NCI-H82 (cell line): ENCODE data around the gene SH3TC2.

Source experiments
- DNase-seq: peaks from one replicate; lab custom pipeline; 2025; lab: John Stamatoyannopoulos, UW

Gene SH3TC2

DNA sequence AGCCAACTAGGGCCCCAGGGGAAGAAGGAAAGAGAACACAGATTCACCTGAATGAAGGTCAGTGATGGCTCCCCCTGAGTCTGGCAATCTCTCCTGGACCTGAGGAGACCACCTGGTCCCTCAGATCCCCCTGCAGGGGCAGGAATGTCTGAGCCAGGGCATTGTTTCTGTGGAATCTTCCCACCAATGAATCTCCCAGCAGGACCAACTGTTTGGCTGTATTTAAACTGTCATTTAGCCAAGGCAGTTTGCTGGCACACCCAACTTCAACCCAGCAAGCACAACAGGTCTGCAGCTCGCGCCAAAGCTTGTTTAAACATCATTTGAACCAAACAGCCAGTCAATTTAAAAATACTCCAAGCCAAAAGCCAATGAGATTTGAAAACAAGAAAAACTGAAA lies 92.6 kb downstream of the SH3TC2 start:
- DNase-seq, result no peak

DNA sequence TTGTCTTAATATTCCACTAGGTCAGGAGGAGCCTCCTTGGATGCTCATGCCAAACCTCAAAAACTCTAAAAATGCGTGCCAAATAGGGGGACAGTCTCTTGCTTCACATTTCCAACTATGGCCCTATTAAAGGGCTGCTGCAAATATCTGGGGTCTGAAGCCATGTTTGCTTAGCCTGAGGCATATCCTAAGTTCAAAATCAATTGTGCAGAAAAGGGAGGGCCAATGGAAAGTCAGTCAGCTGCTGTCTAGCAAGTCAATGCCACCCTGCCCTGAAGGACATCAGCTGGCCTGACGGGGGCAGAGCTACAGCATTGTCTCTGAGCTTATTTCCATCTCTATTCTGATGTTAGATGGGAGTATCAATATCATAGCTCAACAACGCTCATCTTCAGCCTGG lies 93.6 kb downstream of the SH3TC2 start:
- DNase-seq, result no peak

DNA sequence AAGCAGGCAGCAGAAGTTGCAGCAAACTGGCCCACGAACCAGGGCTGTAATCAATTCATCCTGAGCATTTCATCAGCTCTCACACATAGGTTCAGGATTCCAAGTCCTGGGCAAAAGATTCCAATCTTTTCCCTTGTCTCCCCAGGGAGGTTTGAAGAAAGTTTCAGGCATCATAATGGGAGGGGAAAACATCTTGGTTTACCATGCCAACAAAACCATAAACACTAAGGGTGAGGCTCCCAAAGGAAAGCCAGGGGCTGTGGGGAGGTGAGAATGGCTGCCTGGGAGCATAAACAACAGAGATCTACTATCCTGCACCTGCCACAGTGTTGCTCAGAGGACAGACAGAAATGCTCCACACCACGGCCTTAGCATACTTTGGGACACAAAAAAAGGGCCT lies 94.6 kb downstream of the SH3TC2 start:
- no peak for DNase-seq

DNA sequence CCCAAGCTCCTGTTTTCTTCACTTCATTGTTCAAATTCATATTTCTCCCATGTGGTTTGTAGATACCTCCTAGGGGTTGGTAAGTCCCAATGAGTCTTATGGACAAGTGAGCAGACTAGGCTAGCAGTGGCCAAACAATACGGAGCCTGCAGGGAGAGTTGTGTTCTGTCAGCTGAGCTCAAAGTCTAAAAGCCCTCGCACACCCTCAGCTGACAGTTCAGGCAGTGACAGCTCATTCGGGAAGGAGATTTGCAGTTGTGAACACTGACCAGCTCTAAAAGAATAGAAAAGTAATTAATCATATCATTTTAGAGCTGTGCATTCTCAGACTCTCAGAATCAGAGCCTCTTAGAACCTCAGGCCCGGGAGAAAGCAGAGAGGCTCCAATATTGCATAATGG lies 95.1 kb downstream of the SH3TC2 start:
- no peak for DNase-seq

DNA sequence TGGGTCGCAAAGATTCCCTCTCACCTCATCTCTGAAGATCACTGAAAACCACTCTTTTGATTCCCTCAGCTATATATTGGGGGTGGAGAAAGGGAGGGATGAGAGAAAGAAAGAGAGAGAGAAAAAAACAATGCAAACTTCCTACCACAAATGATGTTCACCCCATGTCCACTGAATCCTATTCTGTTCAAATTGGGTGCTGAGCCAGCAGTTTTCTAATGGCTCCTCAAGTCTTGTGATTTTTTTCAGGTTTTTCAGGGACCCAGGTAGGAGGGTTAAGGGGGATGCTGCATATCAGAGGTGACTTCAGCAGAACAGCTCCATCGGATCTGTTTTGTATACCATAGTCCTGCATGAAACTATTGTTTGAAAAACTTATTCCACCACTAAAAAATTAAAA lies 95.9 kb downstream of the SH3TC2 start:
- no peak for DNase-seq

DNA sequence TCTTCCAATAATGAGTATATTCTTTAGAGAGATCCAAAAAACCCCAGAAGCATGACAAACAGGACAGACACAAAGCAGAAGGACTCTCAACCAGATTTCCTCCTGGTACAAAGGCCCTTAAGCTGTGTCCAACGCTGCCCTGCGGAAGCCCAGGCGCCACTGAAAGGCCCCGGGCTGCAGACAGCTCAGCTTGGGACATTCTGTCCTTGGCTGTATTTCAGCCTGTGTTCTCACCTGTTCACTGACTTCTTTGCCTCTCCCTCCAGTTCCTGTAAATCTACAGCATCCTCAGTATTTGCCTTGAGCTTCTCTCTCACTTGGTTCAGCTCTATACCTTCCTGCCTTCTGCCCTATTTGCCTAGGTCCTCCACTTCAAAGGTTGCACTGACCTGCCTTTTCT lies 96.5 kb downstream of the SH3TC2 start:
- DNase-seq, result no peak

DNA sequence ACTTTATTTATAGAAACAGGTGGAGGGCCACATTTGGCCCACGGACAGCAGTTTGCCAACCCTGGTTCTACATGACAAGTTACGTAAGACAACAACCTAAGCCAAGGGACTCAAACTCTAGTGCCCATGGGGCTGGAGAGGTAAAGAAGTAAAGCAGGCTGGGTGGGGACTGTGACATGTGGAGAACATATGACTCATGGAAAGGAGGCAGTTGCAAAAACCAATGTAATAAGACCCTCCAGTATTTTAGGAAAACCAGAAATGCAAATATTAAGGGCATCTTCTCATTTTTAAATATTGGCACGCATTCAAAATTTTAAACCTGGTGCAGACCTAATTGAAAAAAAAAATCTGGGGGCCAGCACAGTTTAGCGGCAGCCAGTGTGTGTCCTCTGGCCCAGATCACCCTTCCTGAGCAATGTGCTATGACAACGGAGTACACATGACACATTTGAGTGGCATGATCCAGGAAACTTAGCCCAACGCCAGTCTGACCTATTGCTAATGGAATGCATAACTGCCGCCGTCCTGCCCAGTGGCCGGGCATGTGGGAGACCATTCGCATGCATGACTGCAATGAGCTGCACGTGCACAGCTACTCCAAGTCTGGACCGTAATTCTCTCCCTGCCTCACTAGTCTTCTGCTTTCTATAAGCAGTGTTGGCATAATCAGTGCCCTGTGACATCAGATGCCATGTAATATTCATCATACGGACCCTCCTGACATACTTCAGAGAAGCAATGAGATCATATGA lies 97.2 kb downstream of the SH3TC2 start:
- DNase-seq, result no peak

DNA sequence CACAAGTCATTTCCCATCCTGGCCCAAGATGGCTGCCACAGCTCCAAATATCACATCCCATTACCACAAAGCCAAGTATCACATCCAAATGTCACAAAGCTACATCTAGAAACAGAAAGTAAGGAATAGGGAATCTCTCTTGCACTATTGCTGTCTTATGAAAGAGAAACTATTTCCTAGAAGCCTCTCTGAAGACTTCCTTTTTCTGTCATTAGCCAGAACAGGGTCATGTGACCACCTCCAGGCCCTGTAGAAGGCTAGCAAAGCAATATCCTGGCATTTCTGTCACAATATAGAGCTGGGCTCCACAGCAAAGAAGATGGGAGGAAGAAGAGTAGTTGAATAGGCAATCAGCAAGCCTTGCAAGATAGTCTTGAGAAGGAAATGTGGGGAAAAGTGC lies 99.2 kb downstream of the SH3TC2 start:
- DNase-seq, result no peak

DNA sequence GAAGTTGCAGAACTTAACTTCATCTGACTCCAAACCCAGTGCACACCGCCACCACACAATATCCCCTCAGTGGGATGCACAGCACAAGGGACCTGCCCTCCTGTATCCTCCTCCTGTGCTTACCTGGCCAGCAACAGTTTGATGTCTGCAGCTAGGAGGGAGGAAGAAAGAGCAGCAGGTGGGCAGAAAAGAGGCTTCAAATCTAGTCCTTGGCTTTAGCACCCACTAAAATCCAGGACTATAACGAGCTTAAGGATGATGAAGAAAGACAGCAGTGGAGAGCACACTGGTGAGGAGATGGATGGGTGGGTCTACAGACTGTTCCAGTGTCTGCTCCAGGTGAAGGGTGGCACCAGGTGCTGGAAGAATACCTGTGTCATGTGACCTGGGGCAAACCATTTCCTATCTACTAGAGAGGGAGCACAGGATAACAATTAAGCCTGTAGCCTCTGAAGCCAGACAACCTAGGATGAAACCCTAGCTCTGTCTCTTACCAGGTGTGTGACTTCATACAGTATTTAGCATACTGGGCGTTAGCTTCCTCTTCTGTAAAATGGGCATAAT lies 100.0 kb downstream of the SH3TC2 start:
- DNase-seq, result no peak

DNA sequence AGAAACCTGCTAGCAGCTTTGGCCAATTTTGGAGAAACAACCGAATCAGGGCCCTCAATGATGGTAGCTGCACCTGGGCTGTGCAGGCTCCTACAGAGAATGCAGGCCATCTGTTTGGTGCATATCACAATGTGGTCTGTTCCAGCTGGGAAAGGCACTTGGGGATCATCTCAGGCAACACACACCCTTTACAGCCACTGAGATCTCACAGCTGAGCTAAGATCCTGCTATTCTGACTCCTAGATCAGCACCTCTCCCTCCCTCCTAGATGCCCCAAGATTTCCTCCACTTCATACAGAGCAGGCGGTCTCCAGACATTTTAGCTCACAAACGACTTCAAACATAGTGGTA lies 100.7 kb downstream of the SH3TC2 start:
- no peak for DNase-seq

DNA sequence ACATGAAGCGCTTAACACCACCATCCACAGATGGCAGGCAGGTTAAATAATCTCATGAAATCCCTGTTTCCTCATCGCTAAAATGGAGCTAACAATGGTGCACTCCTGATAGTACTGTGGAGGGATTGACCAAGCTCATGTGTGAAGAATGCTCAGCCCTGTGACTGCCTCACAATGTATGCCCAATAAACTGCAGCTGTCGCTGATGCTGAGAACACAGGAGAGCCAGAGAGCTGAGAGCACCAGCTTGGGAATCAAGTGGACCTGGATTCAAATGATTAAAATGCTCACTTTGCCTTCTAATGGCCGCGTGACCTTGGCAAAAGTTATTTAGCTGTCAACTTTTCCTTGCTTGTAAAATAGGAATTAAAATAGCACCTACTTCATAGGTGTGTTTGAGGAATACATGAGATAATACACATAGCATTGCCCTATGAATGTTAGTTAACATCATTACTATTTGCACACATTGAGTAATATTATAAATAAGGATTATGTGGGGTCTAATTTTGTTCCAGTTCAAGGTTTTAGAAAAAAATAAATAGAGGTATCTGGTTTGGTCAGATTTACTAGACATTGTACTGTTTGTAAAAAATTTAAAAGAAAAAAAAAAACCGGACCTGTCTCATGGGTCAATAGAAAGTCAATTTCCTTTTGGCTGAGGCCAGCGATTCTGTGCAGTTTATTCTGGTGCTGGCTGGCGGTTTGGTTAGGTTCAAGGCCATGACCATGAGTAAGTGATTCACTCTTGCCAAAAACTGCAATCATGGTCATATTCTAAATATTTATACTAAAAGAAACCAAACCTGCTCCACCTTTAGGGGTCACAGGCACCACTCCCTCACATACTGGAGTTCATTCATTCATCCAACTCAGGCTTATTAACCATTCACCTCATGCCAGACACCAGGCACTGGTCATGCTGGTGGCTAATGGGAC lies 101.3 kb downstream of the SH3TC2 start:
- DNase-seq, result peak; percentile 48

DNA sequence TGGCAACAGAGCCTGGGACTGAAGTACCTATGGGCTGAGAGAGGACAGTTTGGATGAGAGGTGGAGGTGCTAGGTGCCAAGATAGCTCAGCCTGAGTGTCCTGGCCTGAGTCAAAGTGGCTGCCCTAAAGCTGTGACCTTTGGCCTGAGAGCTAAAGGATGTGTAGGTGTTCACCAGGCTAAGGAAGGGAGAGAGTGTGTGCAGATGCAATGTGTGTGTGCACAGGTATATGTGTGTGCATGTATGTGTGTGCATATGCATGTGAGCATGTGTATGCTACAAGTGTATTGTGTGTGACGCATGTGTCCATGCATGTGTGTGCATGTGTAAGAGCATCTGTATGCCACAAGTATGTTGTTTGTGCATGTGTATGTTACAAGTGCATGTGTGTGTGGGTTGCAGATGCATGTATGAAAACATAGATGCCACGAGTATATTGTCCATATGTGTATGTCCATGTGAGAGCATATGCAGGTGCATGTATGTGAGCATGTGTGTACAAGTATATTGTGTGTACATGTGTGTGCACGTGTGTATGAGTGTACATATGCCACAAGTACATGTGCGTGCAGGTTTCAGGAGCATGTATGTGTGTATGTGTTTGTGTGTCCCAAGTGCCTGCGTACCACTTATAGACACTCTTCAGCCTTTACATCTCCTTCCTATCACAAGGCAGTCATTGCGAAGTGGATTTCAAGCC lies 102.6 kb downstream of the SH3TC2 start:
- DNase-seq, result no peak

DNA sequence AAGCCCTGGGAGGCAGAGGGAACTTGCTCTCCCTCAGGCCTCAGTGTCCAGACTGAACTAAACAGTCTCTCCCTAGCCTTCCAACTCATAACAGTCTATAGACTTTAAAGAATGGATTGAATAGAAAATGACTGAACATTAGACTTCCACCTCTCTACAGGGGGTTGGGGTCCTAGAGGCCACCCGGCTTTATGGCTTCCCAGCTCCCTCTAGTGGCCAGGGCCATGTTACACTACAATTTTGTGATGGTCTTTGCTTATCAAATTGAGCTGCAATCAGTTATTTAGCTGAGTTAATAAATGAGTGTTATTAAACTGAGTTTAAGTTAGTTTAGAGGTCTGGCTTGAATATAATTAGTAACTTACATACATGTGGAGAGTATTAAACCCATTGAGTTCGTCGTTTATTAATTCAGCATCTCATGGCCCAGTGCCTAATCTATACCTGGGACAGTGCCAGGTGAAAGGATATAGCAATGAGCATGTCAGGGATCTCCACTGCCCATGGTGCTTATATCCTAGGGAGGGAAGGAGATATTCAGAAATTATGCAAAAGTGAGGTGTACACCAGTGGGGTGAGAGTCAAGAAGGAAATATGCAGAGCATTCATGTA lies 105.2 kb downstream of the SH3TC2 start:
- peak; percentile 63 for DNase-seq

DNA sequence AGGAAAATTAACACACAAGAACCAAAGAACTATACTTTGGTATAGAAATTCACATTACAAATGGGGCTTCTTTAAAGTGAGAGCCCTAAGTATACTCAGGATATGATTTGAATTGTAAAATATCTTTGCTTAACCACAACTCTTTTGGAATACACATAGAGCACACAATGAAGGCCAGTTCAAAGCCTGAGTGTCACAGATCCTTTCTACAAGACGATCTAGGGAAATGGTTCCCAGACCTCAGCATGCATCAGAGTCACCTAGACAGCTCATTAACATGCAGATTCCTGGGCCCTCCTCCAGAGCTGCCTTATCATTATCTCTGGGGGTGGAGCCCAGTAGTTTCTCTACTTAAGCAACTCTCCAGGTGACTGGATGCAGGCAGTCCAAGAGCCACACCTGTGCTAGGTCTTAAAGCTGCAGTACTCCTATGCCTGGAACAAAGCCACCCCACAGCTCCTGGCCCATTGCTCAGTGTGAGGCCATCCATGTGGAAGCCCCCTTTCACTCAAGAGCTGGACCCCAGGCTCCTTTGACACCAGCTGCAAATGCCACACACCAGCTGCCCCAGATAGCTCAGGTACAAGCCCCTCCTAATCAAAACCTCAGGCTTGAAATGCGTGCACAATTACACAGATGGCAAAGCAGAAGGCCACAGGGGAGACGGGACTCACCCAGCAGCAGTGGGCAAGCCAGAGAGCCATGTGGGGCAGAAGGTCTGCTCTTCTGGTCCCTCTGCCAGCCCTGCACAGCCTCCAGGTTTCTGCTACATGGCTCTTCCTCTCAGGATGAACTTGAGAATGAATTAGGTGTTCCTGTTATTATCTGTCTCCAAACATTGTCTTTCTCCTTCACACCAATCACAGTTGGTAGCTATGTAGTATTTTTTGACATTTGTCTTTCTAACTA lies 106.1 kb downstream of the SH3TC2 start:
- DNase-seq, result no peak
